ENCODE data around the gene SMDT1. TPM values are rescaled to one million over a fixed set of nuclear protein-coding genes. Genes with fewer than 3 reads are reported as not detected.

SMDT1 gene, protein sequence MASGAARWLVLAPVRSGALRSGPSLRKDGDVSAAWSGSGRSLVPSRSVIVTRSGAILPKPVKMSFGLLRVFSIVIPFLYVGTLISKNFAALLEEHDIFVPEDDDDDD
- total RNA-seq, result 10 to 100 TPM in 3 of 4 donors, 1 to 10 TPM in 1; 9.9 to 16.2 (median 12.2) TPM

DNA sequence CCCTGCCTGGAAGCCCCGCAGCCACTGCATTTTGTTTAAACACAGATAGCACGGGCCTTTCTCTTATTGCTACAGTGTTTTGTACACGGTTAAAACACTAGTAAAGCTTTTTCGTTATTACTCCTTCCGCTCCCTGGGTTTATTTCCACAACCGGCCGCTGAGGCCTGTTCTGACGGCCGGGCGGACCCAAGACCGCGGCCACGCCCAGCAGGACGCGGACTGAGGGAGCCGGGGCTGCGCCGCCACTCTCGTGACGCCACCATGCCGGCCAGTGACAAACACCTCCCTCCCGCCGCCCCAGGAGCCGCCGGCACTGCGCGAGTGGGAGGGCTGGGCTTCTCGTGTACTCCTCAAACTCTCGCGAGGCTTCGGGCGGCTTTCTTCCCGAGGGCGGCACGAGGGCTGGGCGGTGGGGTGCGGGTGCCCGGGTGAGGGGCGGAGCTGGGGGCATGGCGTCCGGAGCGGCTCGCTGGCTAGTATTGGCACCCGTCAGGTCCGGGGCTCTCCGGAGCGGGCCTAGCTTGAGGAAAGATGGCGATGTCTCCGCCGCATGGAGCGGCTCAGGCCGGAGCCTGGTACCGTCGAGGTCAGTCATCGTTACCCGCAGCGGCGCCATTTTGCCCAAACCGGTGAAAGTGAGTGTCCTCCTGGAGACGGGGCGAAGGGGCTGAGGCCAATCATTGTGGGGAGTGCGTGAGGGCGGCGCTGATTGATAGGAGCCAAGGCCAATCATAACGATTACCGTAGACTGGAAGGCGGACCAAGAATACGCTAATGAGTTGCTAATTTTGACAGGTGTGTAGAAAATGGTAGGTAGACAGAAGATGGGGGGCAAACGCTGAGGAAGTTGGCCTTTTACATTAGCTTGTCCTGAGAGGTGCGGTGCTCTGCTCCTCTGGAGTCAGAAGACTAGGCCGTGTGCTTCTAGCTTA, at the start of gene SMDT1:
TSS of gene SMDT1 (plus strand) at position 382 of the 933 bp plus-strand sequence. CDS start at position 451, 69 bp downstream.
- ATAC-seq (ENCODE audit: low FRiP score) (peak; percentile 96), DNase-seq (ENCODE audit: low spot score) (peak; percentile 95)
- TF ChIP-seq, protein P1, sequence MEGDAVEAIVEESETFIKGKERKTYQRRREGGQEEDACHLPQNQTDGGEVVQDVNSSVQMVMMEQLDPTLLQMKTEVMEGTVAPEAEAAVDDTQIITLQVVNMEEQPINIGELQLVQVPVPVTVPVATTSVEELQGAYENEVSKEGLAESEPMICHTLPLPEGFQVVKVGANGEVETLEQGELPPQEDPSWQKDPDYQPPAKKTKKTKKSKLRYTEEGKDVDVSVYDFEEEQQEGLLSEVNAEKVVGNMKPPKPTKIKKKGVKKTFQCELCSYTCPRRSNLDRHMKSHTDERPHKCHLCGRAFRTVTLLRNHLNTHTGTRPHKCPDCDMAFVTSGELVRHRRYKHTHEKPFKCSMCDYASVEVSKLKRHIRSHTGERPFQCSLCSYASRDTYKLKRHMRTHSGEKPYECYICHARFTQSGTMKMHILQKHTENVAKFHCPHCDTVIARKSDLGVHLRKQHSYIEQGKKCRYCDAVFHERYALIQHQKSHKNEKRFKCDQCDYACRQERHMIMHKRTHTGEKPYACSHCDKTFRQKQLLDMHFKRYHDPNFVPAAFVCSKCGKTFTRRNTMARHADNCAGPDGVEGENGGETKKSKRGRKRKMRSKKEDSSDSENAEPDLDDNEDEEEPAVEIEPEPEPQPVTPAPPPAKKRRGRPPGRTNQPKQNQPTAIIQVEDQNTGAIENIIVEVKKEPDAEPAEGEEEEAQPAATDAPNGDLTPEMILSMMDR (IDR thresholded peaks at IDR 0.05), result no peak

DNA sequence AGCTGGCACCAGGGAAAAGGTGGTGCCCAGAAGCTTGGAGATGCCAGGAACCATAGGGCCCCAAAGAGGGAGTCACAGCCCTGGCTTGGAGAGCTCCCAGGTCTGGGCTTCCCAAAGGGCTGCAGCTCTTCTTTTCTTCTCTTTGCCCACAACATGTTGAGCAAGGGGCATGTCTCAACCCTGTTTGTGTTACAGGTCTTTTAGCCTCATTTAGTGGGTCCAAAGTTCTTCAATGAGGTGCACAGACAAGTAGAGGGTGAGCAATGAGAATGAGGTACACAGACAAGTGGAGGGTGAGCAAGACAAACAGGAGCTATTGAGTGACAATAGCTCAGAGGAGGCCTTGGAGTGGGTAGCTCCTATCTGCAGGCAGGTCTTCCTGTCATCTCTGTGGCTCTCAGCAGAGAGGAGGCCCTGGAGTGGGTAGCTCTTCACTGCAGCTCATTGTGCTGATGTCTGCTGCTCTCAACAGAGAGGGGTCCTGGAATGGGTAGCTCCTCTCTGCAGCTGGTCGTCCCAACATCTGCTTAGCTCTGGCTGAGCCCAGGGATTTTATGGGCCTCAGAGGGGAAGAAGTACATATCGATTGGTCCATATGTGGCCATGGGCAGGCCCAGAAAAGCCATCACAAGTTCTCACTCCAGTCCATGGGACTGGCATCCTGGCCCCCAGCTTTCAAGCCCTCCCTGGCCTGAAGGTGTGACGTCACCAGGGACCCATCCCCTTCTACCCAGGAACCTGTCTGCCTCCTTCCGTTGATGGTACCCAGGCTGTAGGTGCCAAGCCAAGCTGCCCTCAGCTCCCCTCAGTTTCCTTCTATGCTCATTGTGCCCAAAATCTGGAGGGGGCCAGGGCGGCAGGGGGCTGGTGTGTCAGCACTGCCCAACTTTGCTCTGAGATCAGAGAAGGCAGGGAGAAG, 46.0 kb upstream of the SMDT1 start:
- DNase-seq (ENCODE audit: low spot score), result no peak
- TF ChIP-seq, protein P1 (IDR thresholded peaks at IDR 0.05), result no peak
- ATAC-seq (ENCODE audit: low FRiP score), result no peak

DNA sequence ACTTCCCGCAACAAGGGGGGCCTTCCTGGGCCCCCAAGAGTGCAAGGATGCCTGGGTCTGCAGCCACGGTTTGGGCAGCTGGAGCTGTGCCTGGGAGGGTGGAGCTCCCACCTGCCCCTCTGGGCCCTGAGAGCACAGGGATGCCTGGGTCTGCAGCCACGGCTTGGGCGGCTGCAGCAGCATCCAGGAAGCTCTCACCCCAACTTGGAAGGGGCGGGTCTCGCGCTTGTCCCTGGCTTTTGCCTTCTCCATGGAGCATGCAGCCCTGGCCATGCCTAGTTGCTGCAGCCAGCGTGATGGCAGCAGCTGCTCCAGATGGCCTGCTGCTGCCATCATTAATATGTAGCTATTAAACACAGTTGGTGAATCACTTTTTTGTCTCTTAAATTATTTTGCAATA, 44.2 kb upstream of the SMDT1 start:
- no peak for DNase-seq (ENCODE audit: low spot score)
- TF ChIP-seq, protein P1 (IDR thresholded peaks at IDR 0.05), result no peak
- ATAC-seq (ENCODE audit: low FRiP score), result no peak

DNA sequence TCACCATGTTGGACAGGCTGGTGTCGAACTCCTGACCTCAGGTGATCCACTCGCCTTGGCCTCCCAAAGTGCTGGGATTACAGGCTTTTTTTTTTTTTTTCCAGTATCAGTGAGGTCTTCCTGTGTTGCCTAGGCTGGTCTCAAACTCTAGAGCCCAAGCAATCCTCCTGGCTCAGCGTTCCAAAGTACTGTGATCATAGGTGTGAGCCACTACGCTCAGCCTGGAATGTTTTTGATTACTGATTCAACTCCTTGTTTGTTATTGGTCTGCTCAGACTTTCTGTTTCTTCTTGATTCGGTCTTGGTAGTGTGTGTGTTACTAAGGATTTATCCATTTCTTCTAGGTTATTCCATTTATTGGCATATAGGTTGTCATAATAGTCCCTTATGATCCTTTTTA, 40.2 kb upstream of the SMDT1 start:
- TF ChIP-seq, protein P1 (IDR thresholded peaks at IDR 0.05), result no peak
- DNase-seq (ENCODE audit: low spot score), result no peak
- ATAC-seq (ENCODE audit: low FRiP score), result no peak

DNA sequence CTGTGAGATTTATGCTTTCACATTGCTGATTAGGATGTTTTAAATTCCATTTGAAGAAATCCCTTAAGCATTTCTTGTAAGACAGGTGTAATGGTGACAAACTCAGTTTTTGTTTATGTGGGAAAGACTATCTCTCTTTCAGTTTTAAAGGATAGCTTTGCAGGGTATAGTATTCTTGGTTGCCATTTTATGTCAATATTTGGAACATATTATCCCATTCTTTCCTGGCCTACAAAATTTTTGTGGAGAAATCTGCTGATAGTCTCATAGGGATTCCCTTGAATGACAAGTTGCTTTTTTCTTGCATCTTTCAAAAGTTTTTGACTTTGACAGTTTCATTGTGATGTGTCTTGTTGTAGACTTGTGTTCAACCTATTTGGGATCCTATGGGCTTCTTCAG, 37.7 kb upstream of the SMDT1 start:
- DNase-seq (ENCODE audit: low spot score) (no peak), ATAC-seq (ENCODE audit: low FRiP score) (no peak)
- TF ChIP-seq, protein P1 (IDR thresholded peaks at IDR 0.05), result no peak

DNA sequence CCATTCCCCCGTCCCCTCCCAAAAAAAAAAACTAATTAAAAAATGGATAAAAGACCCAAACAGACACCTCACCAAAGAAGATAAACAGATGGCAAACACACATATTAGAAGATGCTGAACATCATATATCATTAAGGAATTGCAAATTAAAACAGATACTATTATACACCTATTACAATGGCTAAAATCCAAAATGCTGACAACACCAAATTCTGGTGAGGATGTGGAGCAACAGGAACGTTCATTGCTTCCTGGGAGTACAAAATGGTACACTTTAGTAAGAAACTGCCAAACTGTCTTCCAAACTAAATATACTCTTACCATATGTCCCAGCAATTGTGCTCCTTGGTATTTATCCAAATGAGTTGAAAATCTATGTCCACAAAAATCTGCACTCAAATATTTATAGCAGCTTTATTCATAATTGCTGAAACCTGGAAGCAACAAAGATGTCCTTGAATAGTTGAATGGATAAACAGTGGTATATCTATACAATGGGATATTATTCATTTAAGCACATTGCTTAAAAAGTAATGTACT, 28.8 kb upstream of the SMDT1 start:
- ATAC-seq (ENCODE audit: low FRiP score) (no peak), DNase-seq (ENCODE audit: low spot score) (no peak)
- TF ChIP-seq, protein P1 (IDR thresholded peaks at IDR 0.05), result no peak
